NCI-H2029 (cell line): ENCODE results near the gene GPR84.
A peak's percentile ranks its signal among the peaks of the same experiment; 100 is the strongest.
"Not testable (repeated sequence)": the region's sequence is repeated elsewhere in the genome, so short reads cannot be mapped to it uniquely, and the experiment has no call there.

Experiments
- DNase-seq: peaks from one replicate; lab custom pipeline; 2025; lab: John Stamatoyannopoulos, UW

GPR84 gene

GRCh38 chr12:54355104-54355815 lies 9.0 kb downstream of the GPR84 start:
- no peak for DNase-seq

- not testable (repeated sequence) for DNase-seq
Observed at GRCh38 chr12:54354271-54354670, 10.0 kb downstream of the GPR84 start.

- DNase-seq = peak; percentile 65
Observed at GRCh38 chr12:54352891-54353874, 11.1 kb downstream of the GPR84 start.

GRCh38 chr12:54352022-54352531 lies 12.2 kb downstream of the GPR84 start:
- DNase-seq = peak; percentile 88

- DNase-seq = no peak
Observed at GRCh38 chr12:54351341-54351740, 12.9 kb downstream of the GPR84 start.

- no peak for DNase-seq
Observed at GRCh38 chr12:54350743-54351142, 13.5 kb downstream of the GPR84 start.

- DNase-seq = no peak
Observed at GRCh38 chr12:54349679-54350078, 14.6 kb downstream of the GPR84 start.

GRCh38 chr12:54349036-54349435 lies 15.2 kb downstream of the GPR84 start:
- no peak for DNase-seq

GRCh38 chr12:54341378-54342300 lies 22.6 kb downstream of the GPR84 start:
- no peak for DNase-seq

- no peak for DNase-seq
Observed at GRCh38 chr12:54340846-54341245, 23.4 kb downstream of the GPR84 start.

- no peak for DNase-seq
Observed at GRCh38 chr12:54338698-54339296, 25.5 kb downstream of the GPR84 start.

- DNase-seq = no peak
Observed at GRCh38 chr12:54337854-54338650, 26.2 kb downstream of the GPR84 start.

GRCh38 chr12:54337280-54337842 lies 26.9 kb downstream of the GPR84 start:
- DNase-seq = no peak

- no peak for DNase-seq
Observed at GRCh38 chr12:54333420-54334034, 30.8 kb downstream of the GPR84 start.

- no peak for DNase-seq
Observed at GRCh38 chr12:54331461-54331860, 32.8 kb downstream of the GPR84 start.

- DNase-seq = no peak
Observed at GRCh38 chr12:54330442-54330841, 33.8 kb downstream of the GPR84 start.

GRCh38 chr12:54329759-54330158 lies 34.5 kb downstream of the GPR84 start:
- no peak for DNase-seq

GRCh38 chr12:54328595-54329337 lies 35.5 kb downstream of the GPR84 start:
- no peak for DNase-seq
